WI38 (cell line): Measurements from ENCODE around the gene KANSL1L.
A peak's percentile ranks its signal among the peaks of the same experiment; 100 is the strongest.

Source experiments
- H3K4me3 ChIP-seq: 2 replicates; pipeline ENCODE4 v1.5.1; 2011; ENCODE audit warnings: low read depth, mild to moderate bottlenecking, control low read depth, low read length
- TF ChIP-seq, protein P1 (sequence below): IDR thresholded peaks from 2 replicates; pipeline ENCODE4 v1.5.1; 2012; ENCODE audit warnings: low read depth, mild to moderate bottlenecking, control low read depth, low read length

The KANSL1L gene

DNA sequence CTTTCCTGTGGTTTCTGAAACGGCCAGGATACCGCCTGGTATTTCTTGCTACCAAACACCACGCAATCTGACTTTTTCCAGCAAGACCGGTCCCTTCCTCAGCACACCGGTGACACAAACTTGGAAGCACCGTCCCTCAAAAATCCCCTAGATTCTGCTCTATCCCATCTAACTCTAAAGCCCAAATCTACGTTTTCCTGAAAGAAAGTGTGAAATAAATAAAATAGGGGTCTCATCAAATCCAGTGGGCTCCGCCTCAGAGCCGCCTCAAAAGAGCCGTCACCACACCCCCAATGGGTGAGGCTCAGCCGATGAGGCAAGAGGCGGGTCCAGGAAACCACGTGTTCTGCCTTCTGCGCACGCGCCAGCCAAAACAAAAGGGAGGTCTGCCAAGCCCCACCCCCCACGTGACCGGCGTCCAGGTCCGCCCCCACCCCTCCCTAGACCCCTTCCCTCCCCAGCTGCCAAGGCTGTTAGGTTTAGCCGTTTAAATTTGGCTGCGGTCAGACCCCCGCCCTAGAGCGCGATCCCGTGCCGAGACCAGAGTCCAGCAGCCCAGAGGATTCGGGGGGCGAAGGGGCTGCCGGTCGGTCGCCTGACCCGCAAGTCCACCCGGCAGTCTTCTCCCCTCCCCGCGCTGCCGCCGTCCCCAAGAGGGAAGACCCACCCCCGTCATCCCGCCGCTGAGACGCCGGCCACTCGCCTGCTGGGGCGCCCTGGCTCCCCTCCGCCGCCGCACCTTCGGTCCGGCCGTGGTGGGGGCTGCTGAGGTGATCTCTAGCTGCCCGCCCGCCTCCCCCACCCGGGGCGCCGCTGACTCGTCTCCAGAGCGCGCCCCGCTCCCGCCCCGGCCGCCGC lies 534 bp downstream of the KANSL1L start:
- TF ChIP-seq, protein P1, sequence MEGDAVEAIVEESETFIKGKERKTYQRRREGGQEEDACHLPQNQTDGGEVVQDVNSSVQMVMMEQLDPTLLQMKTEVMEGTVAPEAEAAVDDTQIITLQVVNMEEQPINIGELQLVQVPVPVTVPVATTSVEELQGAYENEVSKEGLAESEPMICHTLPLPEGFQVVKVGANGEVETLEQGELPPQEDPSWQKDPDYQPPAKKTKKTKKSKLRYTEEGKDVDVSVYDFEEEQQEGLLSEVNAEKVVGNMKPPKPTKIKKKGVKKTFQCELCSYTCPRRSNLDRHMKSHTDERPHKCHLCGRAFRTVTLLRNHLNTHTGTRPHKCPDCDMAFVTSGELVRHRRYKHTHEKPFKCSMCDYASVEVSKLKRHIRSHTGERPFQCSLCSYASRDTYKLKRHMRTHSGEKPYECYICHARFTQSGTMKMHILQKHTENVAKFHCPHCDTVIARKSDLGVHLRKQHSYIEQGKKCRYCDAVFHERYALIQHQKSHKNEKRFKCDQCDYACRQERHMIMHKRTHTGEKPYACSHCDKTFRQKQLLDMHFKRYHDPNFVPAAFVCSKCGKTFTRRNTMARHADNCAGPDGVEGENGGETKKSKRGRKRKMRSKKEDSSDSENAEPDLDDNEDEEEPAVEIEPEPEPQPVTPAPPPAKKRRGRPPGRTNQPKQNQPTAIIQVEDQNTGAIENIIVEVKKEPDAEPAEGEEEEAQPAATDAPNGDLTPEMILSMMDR = no peak
- peak overlapping the region; percentile 78 for H3K4me3 ChIP-seq

DNA sequence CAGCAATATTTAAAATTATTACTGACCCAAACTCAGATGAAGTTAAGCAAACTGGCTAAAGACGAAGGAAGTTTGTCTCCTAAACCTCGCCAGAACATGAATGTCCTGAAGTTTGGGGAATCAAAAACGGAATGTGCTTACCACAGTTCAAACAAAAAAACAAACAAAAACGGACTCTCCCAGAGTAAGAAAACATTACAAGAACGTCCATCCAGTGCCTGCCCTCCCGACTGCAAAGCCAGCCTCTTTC lies 1.1 kb downstream of the KANSL1L start:
- TF ChIP-seq, protein P1 = no peak
- H3K4me3 ChIP-seq = peak overlapping the region; percentile 78

GRCh38 chr2:210169516-210170195 lies 1.6 kb downstream of the KANSL1L start:
- TF ChIP-seq, protein P1 = no peak

GRCh38 chr2:210167227-210167626 lies 4.0 kb downstream of the KANSL1L start:
- no peak overlapping the region for H3K4me3 ChIP-seq
- TF ChIP-seq, protein P1 = no peak

More at GRCh38 chr2:210169516-210170195, 1.6 kb downstream of the KANSL1L start:
- peak overlapping the region; percentile 78 for H3K4me3 ChIP-seq

DNA sequence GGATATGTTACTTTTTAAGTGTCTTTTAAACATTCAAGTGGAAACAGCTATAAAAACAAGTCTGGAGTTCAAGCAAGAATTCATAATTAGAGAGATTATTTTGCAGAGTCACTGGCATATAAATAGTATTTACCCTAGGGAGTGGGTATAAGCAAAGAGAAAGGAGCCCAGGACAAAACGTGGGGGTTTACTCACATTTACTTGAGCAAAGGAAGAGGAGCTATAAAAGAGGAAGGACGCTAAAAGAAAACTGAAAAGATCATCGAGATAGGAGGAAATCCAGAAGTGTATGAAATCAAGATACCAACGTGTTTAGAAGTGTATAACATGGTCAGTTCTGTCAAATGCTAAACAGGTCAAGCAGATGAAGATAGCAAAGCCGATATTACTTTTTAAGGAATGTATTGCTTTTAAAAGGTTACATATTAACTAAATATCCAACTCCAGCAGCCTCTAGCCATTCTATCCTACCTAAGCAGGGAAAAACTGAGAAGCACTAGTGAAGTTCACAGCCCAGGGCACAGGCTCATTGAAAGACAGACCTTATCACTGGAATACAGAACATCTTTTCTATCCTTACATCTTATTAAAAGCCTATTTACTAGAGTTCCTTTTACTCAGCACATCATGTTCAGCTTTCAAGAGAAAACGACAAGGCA lies 8.6 kb downstream of the KANSL1L start:
- TF ChIP-seq, protein P1 = no peak
- no peak overlapping the region for H3K4me3 ChIP-seq

- TF ChIP-seq, protein P1 = no peak
- H3K4me3 ChIP-seq = no peak overlapping the region
Observed at GRCh38 chr2:210159059-210159458, 12.2 kb downstream of the KANSL1L start.

DNA sequence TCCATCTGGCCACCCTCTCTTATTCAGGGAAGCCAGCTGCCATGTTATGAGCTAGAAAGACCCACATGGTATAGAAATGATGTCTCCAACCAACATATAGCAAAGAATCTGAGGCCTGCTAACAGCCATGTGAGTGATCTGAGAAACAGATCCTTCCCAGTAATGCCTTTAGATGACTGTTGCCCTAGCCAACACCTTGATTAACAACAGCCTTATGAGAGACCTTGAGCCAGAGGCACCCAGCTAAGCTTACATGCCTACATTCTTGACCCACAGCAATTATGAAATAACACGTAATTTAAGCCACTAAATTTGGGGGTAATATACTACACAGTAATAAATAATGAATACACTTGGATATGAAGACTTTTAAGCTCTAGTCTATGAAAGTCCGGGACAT lies 13.0 kb downstream of the KANSL1L start:
- no peak overlapping the region for H3K4me3 ChIP-seq
- TF ChIP-seq, protein P1 = no peak
